ENCODE measurements around the gene TRAFD1.
"Not testable (repeated sequence)": the region's sequence is repeated elsewhere in the genome, so short reads cannot be mapped to it uniquely, and the experiment has no call there.

The TRAFD1 gene

GRCh38 chr12:112125250-112125999 is at the start of gene TRAFD1:
Gene TRAFD1, plus strand, starts transcription at chr12:112125560. Its CDS starts 4,963 bp downstream, at chr12:112130523.
- peak; percentile 99 for DNase-seq

- no peak for DNase-seq
Observed at GRCh38 chr12:112087055-112087850, 38.1 kb upstream of the TRAFD1 start.

- DNase-seq = no peak
Observed at GRCh38 chr12:112087851-112088250, 37.5 kb upstream of the TRAFD1 start.

- DNase-seq = no peak
Observed at GRCh38 chr12:112091563-112091962, 33.8 kb upstream of the TRAFD1 start.

- DNase-seq = peak; percentile 82
Observed at GRCh38 chr12:112096070-112096469, 29.3 kb upstream of the TRAFD1 start.

DNA sequence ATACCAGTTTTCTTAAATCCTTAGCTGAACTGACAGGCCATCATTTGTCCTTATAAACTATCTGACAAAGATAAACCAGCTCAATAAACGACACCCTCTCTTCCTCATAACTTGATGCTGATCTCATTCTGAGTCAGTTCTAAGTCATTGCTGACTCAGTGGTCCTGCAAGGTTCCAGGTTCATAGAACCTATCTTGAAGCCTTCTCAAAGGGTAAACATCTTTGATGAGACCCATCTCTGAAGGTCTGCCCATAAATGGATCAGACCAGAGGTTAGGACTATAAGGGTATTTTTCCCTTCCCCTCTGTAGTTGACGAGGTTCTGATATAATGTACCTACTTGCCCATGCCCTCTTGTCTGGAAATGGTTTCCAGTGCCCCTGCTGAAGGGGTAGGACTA is 28.7 kb upstream of the TRAFD1 start:
- DNase-seq = peak; percentile 76

GRCh38 chr12:112097641-112098040 is 27.7 kb upstream of the TRAFD1 start:
- no peak for DNase-seq

DNA sequence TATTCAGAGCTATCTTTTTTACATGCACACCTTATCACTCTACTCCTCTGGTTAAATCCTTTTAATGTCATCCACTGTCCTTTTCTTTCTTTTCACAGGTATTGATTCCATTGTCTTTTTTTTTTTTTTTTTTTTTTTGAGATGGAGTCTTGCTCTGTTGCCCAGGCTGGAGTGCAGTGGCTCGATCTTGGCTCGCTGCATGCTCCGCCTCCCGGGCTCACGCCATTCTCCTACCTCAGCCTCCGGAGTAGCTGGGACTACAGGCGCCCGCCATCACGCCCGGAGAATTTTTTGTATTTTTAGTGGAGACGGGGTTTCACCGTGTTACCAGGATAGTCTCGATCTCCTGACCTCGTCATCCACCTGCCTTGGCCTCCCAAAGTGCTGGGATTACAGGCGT is 24.9 kb upstream of the TRAFD1 start:
- DNase-seq = not testable (repeated sequence)

DNA sequence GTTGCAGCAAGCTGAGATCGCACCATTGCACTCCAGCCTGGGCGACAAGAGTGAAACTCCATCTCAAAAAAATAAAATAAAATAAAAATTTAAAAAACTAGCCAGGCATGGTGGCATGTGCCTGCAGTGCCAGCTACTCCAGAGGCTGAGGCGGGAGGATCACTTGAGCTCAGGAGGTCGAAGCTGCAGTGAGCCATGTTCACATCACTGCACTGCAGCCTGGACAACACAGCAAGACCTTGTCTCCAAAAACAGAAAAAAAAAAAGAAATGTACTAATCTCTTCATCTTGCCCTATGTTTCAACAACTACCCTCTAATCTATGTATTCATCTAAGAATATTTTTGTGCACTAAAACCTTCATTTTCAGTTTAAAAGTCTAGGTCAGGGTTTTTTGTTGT is 23.2 kb upstream of the TRAFD1 start:
- no peak for DNase-seq

GRCh38 chr12:112102746-112103145 is 22.6 kb upstream of the TRAFD1 start:
- DNase-seq = not testable (repeated sequence)

GRCh38 chr12:112103758-112104503 is 21.4 kb upstream of the TRAFD1 start:
- DNase-seq = no peak

DNA sequence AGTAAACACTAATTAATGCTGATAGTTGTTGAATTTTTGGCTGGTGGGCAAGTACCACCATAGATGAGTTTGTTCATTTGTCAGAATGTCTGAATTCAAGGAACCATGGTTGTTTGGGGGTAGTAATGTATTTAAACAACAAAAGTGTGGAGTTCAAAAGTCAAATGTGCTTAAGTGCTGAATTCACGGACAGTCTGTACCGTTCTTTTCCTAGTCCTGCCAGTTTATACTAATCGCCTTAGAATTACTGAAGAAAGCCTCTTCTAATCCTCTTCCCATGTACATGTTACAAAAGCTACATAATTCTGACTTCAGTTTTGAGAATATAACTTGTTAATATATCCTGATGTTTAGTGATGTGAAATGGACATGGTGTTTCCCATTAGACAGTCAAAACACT is 19.5 kb upstream of the TRAFD1 start:
- DNase-seq = no peak

DNA sequence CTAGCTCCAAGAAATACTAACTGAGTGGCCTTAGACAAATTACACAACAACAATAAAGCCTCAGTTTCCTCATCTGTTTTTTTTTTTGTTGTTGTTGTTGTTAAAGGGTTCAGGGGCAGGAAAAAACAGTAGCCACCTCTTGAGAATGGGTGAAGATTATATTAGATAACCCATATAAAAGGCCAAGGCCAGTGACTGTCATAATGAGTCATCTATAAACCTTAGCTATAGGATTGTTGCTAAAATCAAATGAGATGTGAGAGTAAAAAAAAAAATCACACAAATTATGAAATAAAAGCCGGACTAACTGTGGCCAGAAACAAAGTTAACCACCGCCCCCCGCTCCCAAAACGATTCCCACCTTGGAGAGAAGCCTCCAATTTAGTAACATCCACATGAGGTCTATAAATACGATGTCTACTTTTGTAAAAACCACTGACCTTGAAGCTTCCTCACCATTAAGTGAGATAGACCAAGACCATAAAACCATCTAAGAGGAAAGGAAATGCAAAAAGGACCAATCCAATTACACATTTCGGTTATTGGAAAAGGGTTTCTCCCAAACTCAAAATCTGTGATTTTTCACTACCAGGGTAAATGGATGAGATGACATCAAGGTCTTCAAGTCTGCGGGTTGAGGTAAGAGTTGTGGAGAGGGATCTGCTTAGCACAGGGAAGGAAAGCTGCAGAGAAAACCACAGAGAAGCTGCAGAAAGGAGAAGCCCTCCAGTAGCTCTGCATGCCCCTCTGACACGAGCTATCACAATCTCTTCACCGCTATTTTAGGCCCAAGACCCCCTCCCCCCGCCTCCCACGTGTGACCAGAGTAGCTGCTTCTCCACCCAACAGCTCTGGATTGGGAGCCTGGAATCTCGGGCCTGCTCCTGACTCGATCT is 17.8 kb upstream of the TRAFD1 start:
- peak; percentile 36 for DNase-seq

GRCh38 chr12:112108202-112109079 is 16.9 kb upstream of the TRAFD1 start, which contains the start of gene NAA25:
Gene NAA25, minus strand, starts transcription at chr12:112108783. Its CDS starts 10 bp downstream, at chr12:112108773.
- peak; percentile 94 for DNase-seq

DNA sequence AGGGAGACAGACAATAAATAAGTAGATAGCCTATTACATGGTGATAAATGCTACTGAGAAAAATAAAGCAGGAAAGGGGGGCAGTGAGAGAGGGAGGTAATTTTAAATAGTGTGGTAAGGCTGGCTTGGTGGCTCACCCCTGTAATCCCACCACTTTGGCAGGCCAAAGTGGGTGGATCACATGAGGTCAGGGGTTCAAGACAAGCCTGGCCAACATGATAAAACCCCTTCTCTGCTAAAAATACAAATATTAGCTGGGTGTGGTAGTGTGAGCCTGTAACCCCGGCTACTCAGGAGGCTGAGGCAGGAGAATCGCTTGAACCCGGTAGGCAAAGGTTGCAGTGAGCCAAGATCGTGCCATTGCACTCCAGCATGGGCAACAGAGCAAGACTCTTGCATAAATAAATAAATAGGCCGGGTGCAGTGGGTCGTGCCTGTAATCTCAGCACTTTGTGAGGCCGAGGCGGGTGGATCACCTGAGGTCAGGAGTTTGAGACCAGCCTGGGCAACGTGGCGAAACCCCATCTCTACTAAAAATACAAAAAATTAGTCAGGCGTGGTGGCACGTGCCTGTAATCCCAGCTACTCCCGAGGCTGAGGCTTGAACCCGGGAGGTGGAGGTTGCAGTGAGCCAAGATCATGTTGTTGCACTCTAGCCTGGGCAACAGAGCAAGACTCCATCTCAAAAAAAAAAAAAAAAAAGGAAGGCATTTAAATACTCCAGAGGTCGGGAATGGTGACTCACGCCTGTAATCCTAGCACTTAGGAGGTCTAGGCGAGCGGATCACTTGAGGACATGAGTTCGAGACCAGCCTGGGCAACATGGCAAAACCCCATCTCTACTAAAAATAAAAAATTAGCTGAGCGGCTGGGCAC is 14.3 kb upstream of the TRAFD1 start:
- not testable (repeated sequence) for DNase-seq

DNA sequence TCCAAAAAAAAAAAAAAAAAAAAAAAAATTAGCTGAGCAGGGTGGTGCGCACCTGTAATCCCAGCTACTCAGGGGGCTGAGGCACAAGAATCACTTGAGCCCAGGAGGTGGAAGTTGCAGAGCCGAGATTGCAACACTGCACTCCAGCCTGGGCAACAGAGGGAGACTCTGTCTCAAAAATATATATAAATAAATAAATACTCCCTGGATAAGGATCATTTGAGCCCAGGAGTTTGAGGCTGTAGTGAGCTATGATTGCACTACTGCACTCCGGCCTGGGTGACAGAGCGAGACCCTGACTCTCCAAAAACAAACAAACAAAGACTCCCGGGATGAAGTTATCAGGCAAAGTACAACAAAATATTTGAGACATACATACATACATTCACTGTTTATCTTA is 13.4 kb upstream of the TRAFD1 start:
- no peak for DNase-seq

GRCh38 chr12:112112409-112113133 is 12.8 kb upstream of the TRAFD1 start:
- DNase-seq = no peak

DNA sequence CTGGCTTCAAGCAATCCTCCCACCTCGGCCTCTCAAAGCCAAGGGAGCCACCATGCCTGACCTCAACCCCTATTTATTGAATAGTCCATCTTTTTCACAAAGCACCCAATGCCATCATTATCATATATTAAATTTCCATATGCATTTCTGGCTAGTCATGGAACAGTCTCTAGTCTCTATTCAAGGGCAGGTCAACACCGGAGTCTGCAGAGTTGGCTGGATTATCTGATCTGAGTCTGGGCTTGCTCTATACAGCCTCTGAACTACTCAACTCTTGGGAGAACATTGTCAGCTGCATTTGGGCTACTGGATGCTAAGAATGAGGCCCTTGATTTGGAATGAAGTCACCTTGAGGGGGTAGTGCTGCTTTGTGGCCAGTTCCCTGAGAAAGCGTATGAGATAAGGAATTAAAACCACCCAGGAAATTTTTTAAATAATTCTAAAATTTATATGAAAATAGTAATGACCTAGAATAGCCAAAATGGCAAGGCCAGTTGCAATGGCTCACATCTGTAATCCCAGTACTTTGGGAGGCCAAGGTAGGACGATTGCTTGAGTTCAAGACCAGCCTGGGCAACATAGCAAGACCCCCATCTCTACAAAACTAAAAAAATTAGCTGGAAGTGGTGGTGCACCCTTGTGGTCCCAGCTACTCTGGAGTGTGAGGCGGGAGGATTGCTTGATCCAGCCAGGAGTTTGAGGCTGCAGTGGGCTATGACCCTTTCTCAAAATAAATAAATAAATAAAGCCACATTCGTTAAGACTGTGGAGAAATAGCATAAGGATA is 9.9 kb upstream of the TRAFD1 start:
- no peak for DNase-seq

All from suppressor macrophage treated with lipopolysaccharide for 4 hours (primary cell).